GM12875 (cell line): ENCODE results near the gene COPS8.

Experiments
- H3K4me3 ChIP-seq: one replicate; pipeline ENCODE4 v1.5.1; 2011; ENCODE audit warnings: low read depth, low read length, control low read depth
- TF ChIP-seq, protein P1 (sequence below): IDR thresholded peaks from 2 replicates; pipeline ENCODE4 v1.5.1; 2011; ENCODE audit warnings: low read depth, mild to moderate bottlenecking, control low read depth, inconsistent platforms, low read length, moderate library complexity, borderline replicate concordance; ENCODE audit not compliant: insufficient read depth

COPS8 gene

GRCh38 chr2:237097911-237098702, 12.4 kb downstream of the COPS8 start:
- no peak overlapping the region for H3K4me3 ChIP-seq
- TF ChIP-seq, protein P1, sequence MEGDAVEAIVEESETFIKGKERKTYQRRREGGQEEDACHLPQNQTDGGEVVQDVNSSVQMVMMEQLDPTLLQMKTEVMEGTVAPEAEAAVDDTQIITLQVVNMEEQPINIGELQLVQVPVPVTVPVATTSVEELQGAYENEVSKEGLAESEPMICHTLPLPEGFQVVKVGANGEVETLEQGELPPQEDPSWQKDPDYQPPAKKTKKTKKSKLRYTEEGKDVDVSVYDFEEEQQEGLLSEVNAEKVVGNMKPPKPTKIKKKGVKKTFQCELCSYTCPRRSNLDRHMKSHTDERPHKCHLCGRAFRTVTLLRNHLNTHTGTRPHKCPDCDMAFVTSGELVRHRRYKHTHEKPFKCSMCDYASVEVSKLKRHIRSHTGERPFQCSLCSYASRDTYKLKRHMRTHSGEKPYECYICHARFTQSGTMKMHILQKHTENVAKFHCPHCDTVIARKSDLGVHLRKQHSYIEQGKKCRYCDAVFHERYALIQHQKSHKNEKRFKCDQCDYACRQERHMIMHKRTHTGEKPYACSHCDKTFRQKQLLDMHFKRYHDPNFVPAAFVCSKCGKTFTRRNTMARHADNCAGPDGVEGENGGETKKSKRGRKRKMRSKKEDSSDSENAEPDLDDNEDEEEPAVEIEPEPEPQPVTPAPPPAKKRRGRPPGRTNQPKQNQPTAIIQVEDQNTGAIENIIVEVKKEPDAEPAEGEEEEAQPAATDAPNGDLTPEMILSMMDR = no peak

GRCh38 chr2:237099804-237100203, 14.1 kb downstream of the COPS8 start:
- H3K4me3 ChIP-seq = no peak overlapping the region
- TF ChIP-seq, protein P1 = no peak

- no peak overlapping the region for H3K4me3 ChIP-seq
Measured at GRCh38 chr2:237101118-237101979, 15.7 kb downstream of the COPS8 start.

GRCh38 chr2:237102428-237102827, 16.7 kb downstream of the COPS8 start:
- TF ChIP-seq, protein P1 = no peak
- no peak overlapping the region for H3K4me3 ChIP-seq

More at GRCh38 chr2:237101118-237101979, 15.7 kb downstream of the COPS8 start:
- TF ChIP-seq, protein P1 = no peak

GRCh38 chr2:237109421-237109934, 23.8 kb downstream of the COPS8 start:
- no peak overlapping the region for H3K4me3 ChIP-seq
- TF ChIP-seq, protein P1 = no peak

DNA sequence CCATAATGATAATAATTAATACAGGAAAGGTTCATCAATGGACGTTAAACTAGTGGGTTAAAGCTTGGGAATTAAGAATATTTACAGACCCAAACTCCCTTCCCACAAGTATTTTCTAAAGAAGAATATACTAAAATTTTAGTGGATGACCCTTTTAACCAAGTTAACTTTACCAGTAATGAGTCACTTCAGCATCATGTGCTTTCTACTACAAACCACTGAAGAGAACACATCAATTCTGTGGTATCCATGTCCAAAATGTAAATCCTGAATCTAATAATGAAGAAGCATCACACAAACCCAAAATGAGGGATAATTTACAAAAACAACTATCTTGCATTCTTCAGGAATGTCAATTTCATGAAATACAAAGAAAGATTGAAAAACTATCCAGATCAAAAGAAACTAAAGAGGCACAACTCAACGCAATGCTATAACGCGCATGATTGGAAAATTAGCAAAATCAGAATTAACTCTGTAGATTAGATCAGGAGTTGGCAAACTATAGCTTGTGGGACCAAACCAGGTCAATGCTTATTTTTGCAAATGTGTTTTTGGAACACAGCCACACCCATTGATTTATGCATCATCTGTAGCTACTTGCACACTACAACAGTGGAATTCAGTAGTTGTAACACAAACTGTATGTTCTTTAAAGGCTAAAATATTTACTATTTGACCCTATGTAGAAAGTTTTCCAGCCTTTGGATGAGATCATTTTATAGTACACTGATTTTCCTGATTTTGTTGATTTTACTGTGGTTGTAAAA, 27.5 kb downstream of the COPS8 start:
- TF ChIP-seq, protein P1 = no peak

More for the DNA sequence above, 27.5 kb downstream of the COPS8 start:
- H3K4me3 ChIP-seq = no peak overlapping the region
